ENCODE measurements around the gene GRAP.

Gene GRAP

GRCh38 chr17:19002805-19003542 lies 43.8 kb downstream of the GRAP start:
- no peak overlapping the region for H3K27ac ChIP-seq (ENCODE audit: low read depth, low read length)
- H3K9ac ChIP-seq (ENCODE audit: low read length in 5 of 5), result no peak overlapping the region
- H3K36me3 ChIP-seq (ENCODE audit: control insufficient read depth in 5 of 5, insufficient read depth in 5 of 5, low read length in 5 of 5), result no peaks in the 10 kb centered on the region
- peaks cover 0 to 5% (median 0%) of the 10 kb centered on the region in 5 donors for H3K9me3 ChIP-seq (ENCODE audit: control insufficient read depth in 5 of 5, low read length in 5 of 5)
- H3K27me3 ChIP-seq (ENCODE audit: control insufficient read depth in 5 of 5, insufficient read depth in 4 of 5, low read length in 5 of 5), result no peaks in the 10 kb centered on the region
- H3K4me1 ChIP-seq (ENCODE audit: control insufficient read depth in 5 of 5, insufficient read depth in 5 of 5, low read length in 5 of 5), result peaks cover 0 to 20% (median 12%) of the 10 kb centered on the region in 5 donors
- H3K4me3 ChIP-seq (ENCODE audit: low read depth in 1 of 5, low read length in 5 of 5), result no peak overlapping the region

GRCh38 chr17:19001907-19002590 lies 44.7 kb downstream of the GRAP start:
- no peaks in the 10 kb centered on the region for H3K36me3 ChIP-seq (ENCODE audit: control insufficient read depth in 5 of 5, insufficient read depth in 5 of 5, low read length in 5 of 5)
- no peak overlapping the region for H3K27ac ChIP-seq (ENCODE audit: low read depth, low read length)
- peaks cover 0 to 20% (median 12%) of the 10 kb centered on the region in 5 donors for H3K4me1 ChIP-seq (ENCODE audit: control insufficient read depth in 5 of 5, insufficient read depth in 5 of 5, low read length in 5 of 5)
- no peak overlapping the region for H3K9ac ChIP-seq (ENCODE audit: low read length in 5 of 5)
- H3K9me3 ChIP-seq (ENCODE audit: control insufficient read depth in 5 of 5, low read length in 5 of 5), result peaks cover 0 to 5% (median 0%) of the 10 kb centered on the region in 5 donors
- H3K4me3 ChIP-seq (ENCODE audit: low read depth in 1 of 5, low read length in 5 of 5), result no peak overlapping the region
- H3K27me3 ChIP-seq (ENCODE audit: control insufficient read depth in 5 of 5, insufficient read depth in 4 of 5, low read length in 5 of 5), result no peaks in the 10 kb centered on the region

- no peaks in the 10 kb centered on the region for H3K9me3 ChIP-seq (ENCODE audit: control insufficient read depth in 5 of 5, low read length in 5 of 5)
- peaks cover 0 to 20% (median 12%) of the 10 kb centered on the region in 5 donors for H3K4me1 ChIP-seq (ENCODE audit: control insufficient read depth in 5 of 5, insufficient read depth in 5 of 5, low read length in 5 of 5)
- H3K9ac ChIP-seq (ENCODE audit: low read length in 5 of 5), result no peak overlapping the region
- no peak overlapping the region for H3K4me3 ChIP-seq (ENCODE audit: low read depth in 1 of 5, low read length in 5 of 5)
- no peak overlapping the region for H3K27ac ChIP-seq (ENCODE audit: low read depth, low read length)
- H3K27me3 ChIP-seq (ENCODE audit: control insufficient read depth in 5 of 5, insufficient read depth in 4 of 5, low read length in 5 of 5), result no peaks in the 10 kb centered on the region
- no peaks in the 10 kb centered on the region for H3K36me3 ChIP-seq (ENCODE audit: control insufficient read depth in 5 of 5, insufficient read depth in 5 of 5, low read length in 5 of 5)
These were observed 46.0 kb downstream of the GRAP start for GRCh38 chr17:19000531-19001325.

- no peak overlapping the region for H3K4me3 ChIP-seq (ENCODE audit: low read depth in 1 of 5, low read length in 5 of 5)
- H3K27me3 ChIP-seq (ENCODE audit: control insufficient read depth in 5 of 5, insufficient read depth in 4 of 5, low read length in 5 of 5), result no peaks in the 10 kb centered on the region
- H3K9ac ChIP-seq (ENCODE audit: low read length in 5 of 5), result no peak overlapping the region
- H3K4me1 ChIP-seq (ENCODE audit: control insufficient read depth in 5 of 5, insufficient read depth in 5 of 5, low read length in 5 of 5), result peaks cover 0 to 16% (median 11%) of the 10 kb centered on the region in 5 donors
- H3K27ac ChIP-seq (ENCODE audit: low read depth, low read length), result no peak overlapping the region
- no peaks in the 10 kb centered on the region for H3K36me3 ChIP-seq (ENCODE audit: control insufficient read depth in 5 of 5, insufficient read depth in 5 of 5, low read length in 5 of 5)
- peaks cover 0 to 4% (median 0%) of the 10 kb centered on the region in 5 donors for H3K9me3 ChIP-seq (ENCODE audit: control insufficient read depth in 5 of 5, low read length in 5 of 5)
These were observed 46.8 kb downstream of the GRAP start for GRCh38 chr17:18999911-19000310.

- peaks cover 0 to 12% (median 9%) of the 10 kb centered on the region in 5 donors for H3K4me1 ChIP-seq (ENCODE audit: control insufficient read depth in 5 of 5, insufficient read depth in 5 of 5, low read length in 5 of 5)
These were observed 47.4 kb downstream of the GRAP start for GRCh38 chr17:18999394-18999793.

GRCh38 chr17:18997650-18998196 lies 49.0 kb downstream of the GRAP start:
- no peak overlapping the region for H3K9ac ChIP-seq (ENCODE audit: low read length in 5 of 5)
- no peaks in the 10 kb centered on the region for H3K4me1 ChIP-seq (ENCODE audit: control insufficient read depth in 5 of 5, insufficient read depth in 5 of 5, low read length in 5 of 5)
- H3K36me3 ChIP-seq (ENCODE audit: control insufficient read depth in 5 of 5, insufficient read depth in 5 of 5, low read length in 5 of 5), result no peaks in the 10 kb centered on the region
- peaks cover 0 to 4% (median 0%) of the 10 kb centered on the region in 5 donors for H3K9me3 ChIP-seq (ENCODE audit: control insufficient read depth in 5 of 5, low read length in 5 of 5)
- H3K27me3 ChIP-seq (ENCODE audit: control insufficient read depth in 5 of 5, insufficient read depth in 4 of 5, low read length in 5 of 5), result peaks cover 0 to 3% (median 0%) of the 10 kb centered on the region in 5 donors
- H3K27ac ChIP-seq (ENCODE audit: low read depth, low read length), result no peak overlapping the region
- no peak overlapping the region for H3K4me3 ChIP-seq (ENCODE audit: low read depth in 1 of 5, low read length in 5 of 5)

More at GRCh38 chr17:18999394-18999793, 47.4 kb downstream of the GRAP start:
- Histone ChIP-seq H3K36me3 (ENCODE audit: control insufficient read depth in 5 of 5, insufficient read depth in 5 of 5, low read length in 5 of 5) (no peaks in the 10 kb centered on the region), H3K27me3 (ENCODE audit: control insufficient read depth in 5 of 5, insufficient read depth in 4 of 5, low read length in 5 of 5) (no peaks in the 10 kb centered on the region), H3K9me3 (ENCODE audit: control insufficient read depth in 5 of 5, low read length in 5 of 5) (peaks cover 0 to 4% (median 0%) of the 10 kb centered on the region in 5 donors), H3K4me3 (ENCODE audit: low read depth in 1 of 5, low read length in 5 of 5) (no peak overlapping the region), H3K9ac (ENCODE audit: low read length in 5 of 5) (no peak overlapping the region), H3K27ac (ENCODE audit: low read depth, low read length) (no peak overlapping the region)

- no peaks in the 10 kb centered on the region for H3K4me1 ChIP-seq (ENCODE audit: control insufficient read depth in 5 of 5, insufficient read depth in 5 of 5, low read length in 5 of 5)
- peaks cover 0 to 4% (median 0%) of the 10 kb centered on the region in 5 donors for H3K27me3 ChIP-seq (ENCODE audit: control insufficient read depth in 5 of 5, insufficient read depth in 4 of 5, low read length in 5 of 5)
- no peak overlapping the region for H3K9ac ChIP-seq (ENCODE audit: low read length in 5 of 5)
- no peak overlapping the region for H3K4me3 ChIP-seq (ENCODE audit: low read depth in 1 of 5, low read length in 5 of 5)
- peaks cover 0 to 4% (median 0%) of the 10 kb centered on the region in 5 donors for H3K9me3 ChIP-seq (ENCODE audit: control insufficient read depth in 5 of 5, low read length in 5 of 5)
- H3K36me3 ChIP-seq (ENCODE audit: control insufficient read depth in 5 of 5, insufficient read depth in 5 of 5, low read length in 5 of 5), result no peaks in the 10 kb centered on the region
- H3K27ac ChIP-seq (ENCODE audit: low read depth, low read length), result no peak overlapping the region
These were observed 50.3 kb downstream of the GRAP start for GRCh38 chr17:18996458-18996857.

GRCh38 chr17:18995220-18995619 lies 51.5 kb downstream of the GRAP start:
- Histone ChIP-seq H3K4me3 (ENCODE audit: low read depth in 1 of 5, low read length in 5 of 5) (no peak overlapping the region), H3K36me3 (ENCODE audit: control insufficient read depth in 5 of 5, insufficient read depth in 5 of 5, low read length in 5 of 5) (no peaks in the 10 kb centered on the region), H3K9me3 (ENCODE audit: control insufficient read depth in 5 of 5, low read length in 5 of 5) (peaks cover 0 to 4% (median 0%) of the 10 kb centered on the region in 5 donors), H3K27ac (ENCODE audit: low read depth, low read length) (no peak overlapping the region), H3K27me3 (ENCODE audit: control insufficient read depth in 5 of 5, insufficient read depth in 4 of 5, low read length in 5 of 5) (peaks cover 0 to 4% (median 0%) of the 10 kb centered on the region in 5 donors), H3K9ac (ENCODE audit: low read length in 5 of 5) (no peak overlapping the region), H3K4me1 (ENCODE audit: control insufficient read depth in 5 of 5, insufficient read depth in 5 of 5, low read length in 5 of 5) (no peaks in the 10 kb centered on the region)

GRCh38 chr17:18994631-18995030 lies 52.1 kb downstream of the GRAP start:
- Histone ChIP-seq H3K9me3 (ENCODE audit: control insufficient read depth in 5 of 5, low read length in 5 of 5) (peaks cover 0 to 4% (median 0%) of the 10 kb centered on the region in 5 donors), H3K9ac (ENCODE audit: low read length in 5 of 5) (no peak overlapping the region), H3K36me3 (ENCODE audit: control insufficient read depth in 5 of 5, insufficient read depth in 5 of 5, low read length in 5 of 5) (no peaks in the 10 kb centered on the region), H3K27ac (ENCODE audit: low read depth, low read length) (no peak overlapping the region), H3K27me3 (ENCODE audit: control insufficient read depth in 5 of 5, insufficient read depth in 4 of 5, low read length in 5 of 5) (peaks cover 0 to 4% (median 0%) of the 10 kb centered on the region in 5 donors), H3K4me3 (ENCODE audit: low read depth in 1 of 5, low read length in 5 of 5) (no peak overlapping the region), H3K4me1 (ENCODE audit: control insufficient read depth in 5 of 5, insufficient read depth in 5 of 5, low read length in 5 of 5) (no peaks in the 10 kb centered on the region)
